Measurements from ENCODE around the gene MYD88.

- no peak for TF ChIP-seq EZH2 (IDR thresholded peaks at IDR 0.05; ENCODE audit: insufficient read depth, low read length)
- TF ChIP-seq, protein P1, sequence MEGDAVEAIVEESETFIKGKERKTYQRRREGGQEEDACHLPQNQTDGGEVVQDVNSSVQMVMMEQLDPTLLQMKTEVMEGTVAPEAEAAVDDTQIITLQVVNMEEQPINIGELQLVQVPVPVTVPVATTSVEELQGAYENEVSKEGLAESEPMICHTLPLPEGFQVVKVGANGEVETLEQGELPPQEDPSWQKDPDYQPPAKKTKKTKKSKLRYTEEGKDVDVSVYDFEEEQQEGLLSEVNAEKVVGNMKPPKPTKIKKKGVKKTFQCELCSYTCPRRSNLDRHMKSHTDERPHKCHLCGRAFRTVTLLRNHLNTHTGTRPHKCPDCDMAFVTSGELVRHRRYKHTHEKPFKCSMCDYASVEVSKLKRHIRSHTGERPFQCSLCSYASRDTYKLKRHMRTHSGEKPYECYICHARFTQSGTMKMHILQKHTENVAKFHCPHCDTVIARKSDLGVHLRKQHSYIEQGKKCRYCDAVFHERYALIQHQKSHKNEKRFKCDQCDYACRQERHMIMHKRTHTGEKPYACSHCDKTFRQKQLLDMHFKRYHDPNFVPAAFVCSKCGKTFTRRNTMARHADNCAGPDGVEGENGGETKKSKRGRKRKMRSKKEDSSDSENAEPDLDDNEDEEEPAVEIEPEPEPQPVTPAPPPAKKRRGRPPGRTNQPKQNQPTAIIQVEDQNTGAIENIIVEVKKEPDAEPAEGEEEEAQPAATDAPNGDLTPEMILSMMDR (IDR thresholded peaks at IDR 0.05; ENCODE audit: insufficient read depth, low read depth, low read length), result no peak
Measured at GRCh38 chr3:38118421-38119247, 19.8 kb upstream of the MYD88 start.

Measured in astrocyte (in vitro differentiated cells and primary cell).